Right hindlimb (tissue), 1 donor: Measurements from ENCODE around the gene SERAC1.
"Not testable (repeated sequence)": the region's sequence is repeated elsewhere in the genome, so short reads cannot be mapped to it uniquely, and the experiment has no call there.

Source experiments
- DNase-seq: peaks from one replicate; pipeline ENCODE4 v3.0.0-alpha.2; 2018

The SERAC1 gene

GRCh38 chr6:158168040-158168289 is at the start of gene SERAC1:
TSS of gene SERAC1 (minus strand) at chr6:158168262. CDS start at chr6:158158363, 9,899 bp downstream.
- no peak for DNase-seq

- peak; percentile 64 for DNase-seq
These were observed 46.0 kb upstream of the SERAC1 start for GRCh38 chr6:158213925-158214674.

- no peak for DNase-seq
These were observed 43.4 kb upstream of the SERAC1 start for GRCh38 chr6:158211273-158212055.

GRCh38 chr6:158209582-158210333 is 41.7 kb upstream of the SERAC1 start:
- not testable (repeated sequence) for DNase-seq

- not testable (repeated sequence) for DNase-seq
These were observed 40.4 kb upstream of the SERAC1 start for GRCh38 chr6:158208226-158209030.

GRCh38 chr6:158207422-158207788 is 39.3 kb upstream of the SERAC1 start:
- DNase-seq: no peak

GRCh38 chr6:158206740-158207421 is 38.8 kb upstream of the SERAC1 start:
- no peak for DNase-seq

GRCh38 chr6:158205169-158205944 is 37.3 kb upstream of the SERAC1 start:
- no peak for DNase-seq

- DNase-seq: no peak
These were observed 30.4 kb upstream of the SERAC1 start for GRCh38 chr6:158198461-158198860.

- DNase-seq: no peak
These were observed 26.6 kb upstream of the SERAC1 start for GRCh38 chr6:158194487-158195280.

GRCh38 chr6:158191761-158192160 is 23.7 kb upstream of the SERAC1 start:
- no peak for DNase-seq

- no peak for DNase-seq
These were observed 23.0 kb upstream of the SERAC1 start for GRCh38 chr6:158191032-158191431.

- DNase-seq: no peak
These were observed 20.5 kb upstream of the SERAC1 start for GRCh38 chr6:158188591-158188990.

- DNase-seq: no peak
These were observed 17.8 kb upstream of the SERAC1 start for GRCh38 chr6:158185729-158186456.

- no peak for DNase-seq
These were observed 16.5 kb upstream of the SERAC1 start for GRCh38 chr6:158184608-158185007.

GRCh38 chr6:158183174-158183972 is 15.3 kb upstream of the SERAC1 start:
- DNase-seq: not testable (repeated sequence)

- DNase-seq: not testable (repeated sequence)
These were observed 9.7 kb upstream of the SERAC1 start for GRCh38 chr6:158177712-158178111.

- no peak for DNase-seq
These were observed 7.0 kb upstream of the SERAC1 start for GRCh38 chr6:158175111-158175510.

- DNase-seq: peak; percentile 73
These were observed 6.5 kb upstream of the SERAC1 start for GRCh38 chr6:158174514-158174913.
